NCI-H226 (cell line): Measurements from ENCODE around the gene ARAP2.
A peak's percentile ranks its signal among the peaks of the same experiment; 100 is the strongest.

Experiments
- DNase-seq: peaks from one replicate; pipeline ENCODE4 v3.0.0-alpha.2; 2015

Gene ARAP2

DNA sequence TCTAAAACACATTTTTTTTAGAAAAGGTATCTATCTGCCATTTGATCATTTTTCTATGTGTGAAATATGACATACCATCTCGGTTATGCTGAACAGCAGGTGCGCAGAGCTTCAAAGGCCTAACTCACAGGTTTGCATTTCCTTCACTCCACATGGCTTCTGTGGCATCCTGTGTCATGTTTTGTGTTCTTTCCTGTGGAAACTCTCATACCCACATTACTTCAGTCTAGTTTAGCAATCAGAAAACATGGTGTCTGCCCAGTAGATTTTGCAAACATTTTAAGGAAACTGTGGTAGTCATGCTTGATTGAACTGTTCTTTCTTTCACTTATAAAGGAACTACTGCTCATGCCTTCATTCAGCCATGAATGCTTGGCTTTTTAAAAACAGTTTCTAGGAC is 11.3 kb upstream of the ARAP2 start:
- DNase-seq: no peak

DNA sequence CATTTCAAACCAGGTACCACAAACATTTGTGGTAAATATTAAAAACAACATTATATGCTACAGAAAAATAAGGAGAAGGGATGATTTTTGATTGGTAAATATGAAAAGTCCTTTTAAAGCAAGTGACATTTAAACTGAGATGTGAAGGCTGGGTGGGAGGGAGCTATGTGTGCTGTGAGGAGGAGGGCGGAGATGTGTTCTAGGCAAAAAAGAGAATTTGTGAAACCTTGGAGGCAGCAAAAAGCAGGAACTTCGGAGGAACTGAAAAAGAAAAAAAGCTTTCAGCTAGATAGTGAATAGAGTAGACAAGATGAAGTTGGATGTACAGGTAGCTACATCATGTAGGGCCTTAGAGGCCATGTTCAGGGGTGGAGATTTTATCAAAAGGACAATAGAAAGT is 10.1 kb upstream of the ARAP2 start:
- no peak for DNase-seq

GRCh38 chr4:36251983-36252382 is 7.7 kb upstream of the ARAP2 start:
- DNase-seq: no peak

DNA sequence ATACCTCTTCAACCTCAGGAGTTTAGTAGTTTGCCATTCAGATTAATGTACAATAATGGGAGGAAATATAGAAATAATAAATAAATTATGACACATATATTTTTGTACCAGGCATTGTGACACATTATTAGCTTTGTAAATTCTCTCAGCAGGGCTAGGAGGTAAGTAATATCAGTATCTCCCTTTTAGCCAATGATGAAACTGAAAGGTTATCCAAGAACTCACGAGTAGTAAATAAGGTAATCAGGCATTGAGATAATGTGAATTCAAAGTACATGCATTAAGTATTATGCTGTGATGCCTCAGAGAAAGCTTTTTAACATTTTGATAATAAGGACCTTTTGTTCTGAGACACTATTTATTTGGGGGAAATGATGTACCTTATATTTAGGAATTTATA is 5.3 kb upstream of the ARAP2 start:
- DNase-seq: no peak

DNA sequence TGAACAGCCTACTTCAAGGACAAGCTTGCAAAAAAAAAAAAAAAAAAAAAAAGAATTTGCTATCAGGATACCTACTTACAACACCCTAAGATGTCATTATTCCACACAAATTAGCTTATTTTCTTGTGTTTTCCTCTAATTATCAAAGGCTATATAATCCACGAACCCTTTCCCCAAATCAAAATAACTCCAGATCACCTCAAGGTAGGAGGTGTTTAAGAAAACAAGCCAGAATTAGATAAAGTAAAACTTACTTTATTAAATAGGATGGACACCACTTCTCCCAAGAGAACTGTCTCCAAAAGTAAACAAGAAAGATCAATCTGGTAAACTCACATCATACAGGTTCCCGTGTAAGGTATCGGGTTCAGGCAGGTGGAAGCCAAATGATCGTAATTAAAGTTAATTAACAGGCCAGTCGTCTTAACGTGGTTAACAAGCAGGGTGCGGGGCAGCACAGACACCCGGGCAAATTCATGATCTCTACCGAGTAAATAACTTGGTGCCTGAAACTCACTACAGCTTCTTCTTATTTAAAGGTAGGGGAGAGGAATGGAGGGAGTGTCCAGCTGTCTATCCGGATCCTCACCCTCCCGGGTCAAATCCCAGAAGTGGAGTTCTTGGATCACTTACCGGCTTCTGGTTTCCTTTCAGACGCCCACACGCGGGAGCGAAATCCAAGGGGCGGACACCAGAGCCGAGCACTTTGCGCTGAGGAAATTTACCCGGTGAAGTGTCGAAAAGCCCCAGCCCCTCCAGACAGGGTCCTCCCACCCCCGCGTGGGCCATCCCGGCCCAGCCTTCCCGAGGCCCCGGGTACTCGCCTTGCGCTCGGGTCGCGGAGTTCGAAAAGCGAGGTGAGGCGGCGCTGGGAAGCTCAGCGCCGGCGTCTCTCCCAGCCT is 708 bp downstream of the ARAP2 start:
- peak; percentile 74 for DNase-seq

- no peak for DNase-seq
Measured at GRCh38 chr4:36242629-36243354, 1.5 kb downstream of the ARAP2 start.

DNA sequence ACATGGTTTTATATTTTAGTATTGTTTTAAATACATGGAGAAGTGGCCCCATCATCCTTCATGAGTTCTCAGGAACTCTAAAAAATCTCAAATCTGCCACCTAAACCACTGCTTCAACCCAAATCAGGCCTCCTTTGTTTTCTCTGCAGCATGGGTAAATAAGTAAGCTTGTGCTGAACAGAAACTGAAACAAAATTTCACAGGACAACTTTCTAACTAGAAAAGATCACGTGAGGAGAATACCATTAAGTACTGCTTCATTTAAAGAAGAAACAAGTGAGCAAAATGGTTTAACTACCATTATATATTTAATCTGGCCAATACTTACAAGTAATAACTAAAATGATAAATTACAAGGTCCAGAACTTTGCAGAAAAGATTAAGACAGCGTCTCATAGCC is 2.5 kb downstream of the ARAP2 start:
- no peak for DNase-seq

GRCh38 chr4:36237366-36238313 is 6.7 kb downstream of the ARAP2 start:
- DNase-seq: no peak

DNA sequence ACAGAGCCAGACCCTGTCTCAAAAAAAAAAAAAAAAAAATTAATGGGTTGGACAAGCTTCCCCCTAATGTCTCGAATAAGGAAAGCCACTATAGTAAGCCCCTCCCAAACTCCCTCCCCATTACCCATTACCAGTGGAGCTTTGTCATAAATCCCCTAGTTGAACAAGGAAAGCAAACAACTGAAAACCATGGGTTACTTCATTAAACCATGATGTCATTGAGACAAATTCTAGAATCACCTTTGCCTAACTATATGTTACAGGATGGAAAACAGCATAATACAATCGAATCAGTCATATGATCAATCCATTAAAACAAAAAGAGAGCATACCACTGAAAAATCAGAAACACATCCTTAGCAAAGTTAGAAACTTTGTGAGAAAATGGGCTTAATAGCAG is 8.2 kb downstream of the ARAP2 start:
- DNase-seq: no peak

DNA sequence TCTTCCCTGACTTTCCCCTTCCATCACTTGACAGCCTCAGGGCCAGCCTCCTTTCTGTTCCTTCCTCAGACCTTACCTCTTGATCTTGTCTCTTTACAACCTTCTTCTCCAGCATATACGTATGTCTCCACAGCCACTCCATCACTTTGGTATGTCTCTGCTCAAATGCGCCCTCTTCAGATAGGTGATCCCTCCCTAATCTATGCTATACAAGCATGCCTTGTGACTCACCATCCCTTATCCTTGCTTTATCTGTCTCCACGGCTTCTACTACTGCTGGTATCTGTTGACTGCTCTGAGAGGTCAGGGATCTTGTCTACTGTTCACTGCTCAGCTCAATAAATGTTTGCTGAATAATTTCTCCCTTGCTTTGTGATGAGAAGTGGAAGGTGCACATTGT is 9.0 kb downstream of the ARAP2 start:
- DNase-seq: peak; percentile 92

DNA sequence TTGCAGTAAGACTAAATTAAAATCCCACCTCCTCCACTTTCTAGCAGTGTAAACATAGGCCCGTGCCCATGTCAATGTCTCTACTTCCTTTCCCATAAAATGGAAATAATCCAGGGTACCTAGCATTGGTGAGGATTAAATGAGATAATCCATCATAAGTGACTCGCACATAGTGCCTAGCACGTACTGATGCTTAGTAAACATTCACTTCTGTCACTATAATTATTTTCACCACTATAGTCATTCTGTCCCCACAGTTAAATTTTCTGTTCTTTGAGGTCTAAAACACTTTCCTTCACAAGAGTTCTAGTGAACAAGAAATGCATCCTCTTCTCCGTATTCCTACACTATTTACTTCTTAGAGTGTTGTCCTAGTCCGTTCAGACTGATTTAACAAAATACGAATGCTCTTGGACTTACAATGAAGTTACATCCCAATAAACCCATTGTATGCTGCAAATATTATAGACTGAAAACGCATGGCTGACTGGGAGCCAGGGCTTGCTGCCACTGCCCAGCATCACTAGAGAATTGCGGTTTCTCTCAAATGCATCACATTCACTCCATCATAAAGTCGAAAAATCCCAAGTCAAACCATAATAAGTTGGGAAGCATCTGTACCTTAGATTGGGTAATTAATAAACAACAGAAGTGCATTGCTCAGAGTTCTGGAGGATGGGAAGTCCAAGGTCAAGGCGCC is 10.6 kb downstream of the ARAP2 start:
- DNase-seq: no peak

DNA sequence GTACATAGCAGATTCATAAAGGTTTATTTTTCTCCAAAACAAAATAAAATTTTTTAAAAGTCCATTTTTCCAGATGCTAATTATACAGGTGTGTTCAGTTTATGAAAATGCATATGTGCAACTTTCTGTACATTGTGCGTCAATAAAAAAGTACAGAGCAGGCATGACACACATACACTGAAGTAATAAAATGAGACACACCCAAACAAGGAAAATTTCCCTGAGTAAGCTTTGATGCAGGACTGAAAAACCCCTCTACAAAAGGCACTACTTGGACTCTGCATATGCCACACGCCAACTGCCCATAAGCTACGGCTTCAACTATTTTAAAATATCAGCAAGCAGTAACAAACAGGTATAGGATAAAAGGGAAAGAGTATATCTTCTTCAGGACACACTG is 13.8 kb downstream of the ARAP2 start:
- no peak for DNase-seq

DNA sequence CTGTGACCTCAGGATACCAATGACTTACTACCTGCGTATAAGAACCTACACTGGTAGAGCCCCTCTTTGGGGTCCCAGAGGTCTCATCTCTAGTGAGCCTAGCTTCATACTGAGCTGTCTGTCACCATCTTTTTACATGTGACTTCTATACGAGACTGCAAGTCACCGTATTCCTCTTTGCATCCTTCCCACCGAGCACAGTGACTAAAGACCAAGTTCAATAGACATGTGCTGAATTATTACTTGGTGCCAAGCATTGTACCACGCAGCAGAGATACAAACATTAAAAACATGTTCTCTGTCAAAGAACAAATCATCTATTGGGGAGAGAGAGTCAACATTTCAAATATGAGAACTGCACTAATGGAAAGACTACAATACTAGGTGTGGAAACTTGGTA is 16.4 kb downstream of the ARAP2 start:
- DNase-seq: no peak

GRCh38 chr4:36226430-36227227 is 17.7 kb downstream of the ARAP2 start:
- DNase-seq: no peak

DNA sequence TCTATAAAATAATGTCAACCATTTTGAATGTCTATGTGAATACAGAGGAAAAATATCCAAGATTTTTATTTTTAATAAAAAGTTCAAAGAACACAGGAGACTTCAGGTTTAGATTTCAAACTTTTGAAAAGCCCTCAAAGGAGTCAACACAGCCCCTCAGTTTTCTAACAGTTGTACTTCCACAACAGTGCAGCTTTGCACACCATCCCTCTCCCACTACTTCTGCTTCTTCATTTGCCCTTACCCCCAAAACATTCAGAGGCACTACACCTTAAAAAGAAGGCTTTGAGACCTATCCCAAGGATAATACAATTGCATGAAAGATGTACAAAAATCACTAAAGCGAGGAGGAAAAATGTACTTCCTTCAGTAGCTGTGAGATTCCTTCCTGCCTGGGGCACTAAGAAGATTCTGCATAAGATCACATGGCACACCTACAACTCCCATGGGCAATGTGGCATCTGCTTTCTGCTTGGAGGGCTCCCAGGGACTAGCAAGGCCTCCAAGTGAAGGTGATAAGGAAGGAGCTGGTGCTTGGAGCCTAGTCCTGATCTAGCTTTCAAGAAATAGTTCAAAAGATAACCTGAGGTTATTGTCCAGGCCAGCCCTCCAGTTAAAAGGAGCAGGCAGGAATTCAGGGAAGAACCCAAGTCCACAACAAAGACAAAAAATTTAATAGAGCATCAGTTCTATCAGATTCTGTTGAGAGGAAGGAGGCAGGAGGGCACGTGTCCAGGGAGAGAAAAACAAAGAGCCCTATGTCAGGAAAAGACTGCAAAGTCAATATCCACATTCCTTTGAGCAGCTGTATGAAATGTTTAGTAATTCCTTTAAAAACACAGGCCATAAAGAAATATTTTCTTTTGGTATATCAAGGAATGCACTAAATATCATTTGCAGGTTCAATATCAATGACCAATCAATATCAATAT is 19.1 kb downstream of the ARAP2 start:
- DNase-seq: no peak

GRCh38 chr4:36222702-36223101 is 21.6 kb downstream of the ARAP2 start:
- peak; percentile 34 for DNase-seq

DNA sequence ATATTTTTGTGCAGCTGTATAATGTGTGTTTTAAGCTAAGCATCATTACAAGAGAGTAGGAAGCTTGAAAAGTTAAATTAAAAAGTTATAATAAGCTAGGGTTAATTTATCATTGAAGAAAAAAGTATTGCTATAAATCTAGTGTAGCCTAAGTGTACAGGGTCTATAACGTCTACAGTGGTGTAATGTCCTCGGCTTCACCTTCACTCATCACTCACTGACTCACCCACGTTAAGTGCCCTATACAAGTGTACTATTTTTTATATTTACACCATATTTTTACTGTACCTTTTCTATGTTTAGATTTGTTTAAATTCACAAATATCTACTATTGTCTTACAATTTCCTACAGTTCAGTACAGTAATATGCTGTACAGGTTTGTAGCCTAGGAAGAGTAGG is 23.5 kb downstream of the ARAP2 start:
- no peak for DNase-seq

- no peak for DNase-seq
Measured at GRCh38 chr4:36218121-36218520, 26.2 kb downstream of the ARAP2 start.

GRCh38 chr4:36215627-36216026 is 28.7 kb downstream of the ARAP2 start:
- DNase-seq: no peak

GRCh38 chr4:36214735-36215485 is 29.4 kb downstream of the ARAP2 start:
- DNase-seq: no peak
